Measurements from ENCODE around the gene CELSR1. TPM values are rescaled to one million over a fixed set of nuclear protein-coding genes. Genes with fewer than 3 reads are reported as not detected.

CELSR1 gene
- total RNA-seq, 1 donor from 2014 or later, result 27.6 TPM

DNA sequence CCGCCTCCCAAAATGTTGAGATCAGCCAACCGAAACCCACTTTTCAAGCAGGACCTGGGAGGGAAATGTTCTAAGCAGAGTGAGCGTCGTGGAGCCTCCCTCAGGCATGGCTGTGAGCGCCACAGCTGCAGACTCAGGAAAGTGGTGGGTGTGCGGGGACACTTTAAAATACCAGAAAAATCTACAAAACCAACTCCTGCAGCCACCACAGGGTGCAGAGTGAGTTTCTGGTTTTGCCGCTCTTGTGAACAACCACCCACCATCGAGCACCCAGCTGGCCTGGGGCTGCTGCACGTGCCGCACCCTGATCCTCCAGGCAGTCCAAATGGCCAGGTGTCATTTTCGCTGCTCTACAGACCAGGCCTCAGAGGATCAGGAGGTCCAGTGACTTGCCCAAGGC is 46.9 kb downstream of the CELSR1 start:
- Histone ChIP-seq H3K36me3 (ENCODE audit: insufficient read depth, low read length) (no peaks in the 10 kb centered on the region), H4K20me1 (ENCODE audit: insufficient read depth, low read length) (no peaks in the 10 kb centered on the region), H3K4me3 (ENCODE audit: insufficient read depth, low read depth, low read length) (no peak overlapping the region), H3K4me1 (ENCODE audit: insufficient read depth, low read length) (peaks cover under 1% of the 10 kb centered on the region), H2AFZ (ENCODE audit: low read depth, low read length) (no peak overlapping the region), H3K79me2 (ENCODE audit: insufficient read depth, low read length) (no peaks in the 10 kb centered on the region), H3K27me3 (ENCODE audit: insufficient read depth, low read length) (no peaks in the 10 kb centered on the region), H3K9me3 (ENCODE audit: insufficient read depth, low read depth, low read length) (no peaks in the 10 kb centered on the region), H3K27ac (ENCODE audit: low read depth, low read length) (no peak overlapping the region), H3K4me2 (ENCODE audit: low read length) (no peak overlapping the region), H3K9ac (ENCODE audit: low read length) (no peak overlapping the region)
- no peaks in the 10 kb centered on the region for H3K9me3 Mint-ChIP-seq (ENCODE audit: unreplicated experiment)
- no peak overlapping the region for H3K27ac Mint-ChIP-seq (ENCODE audit: unreplicated experiment)
- no peaks in the 10 kb centered on the region for H3K27me3 Mint-ChIP-seq (ENCODE audit: low read depth, unreplicated experiment)
- H3K36me3 Mint-ChIP-seq (ENCODE audit: low read depth, unreplicated experiment), result peaks cover 7% of the 10 kb centered on the region
- no peak overlapping the region for H3K4me3 Mint-ChIP-seq (ENCODE audit: unreplicated experiment)
- DNase-seq (ENCODE audit: low read depth), result no peak
- no peak for TF ChIP-seq EZH2 (IDR thresholded peaks at IDR 0.05; ENCODE audit: insufficient read depth, low read length)
- TF ChIP-seq, protein P1, sequence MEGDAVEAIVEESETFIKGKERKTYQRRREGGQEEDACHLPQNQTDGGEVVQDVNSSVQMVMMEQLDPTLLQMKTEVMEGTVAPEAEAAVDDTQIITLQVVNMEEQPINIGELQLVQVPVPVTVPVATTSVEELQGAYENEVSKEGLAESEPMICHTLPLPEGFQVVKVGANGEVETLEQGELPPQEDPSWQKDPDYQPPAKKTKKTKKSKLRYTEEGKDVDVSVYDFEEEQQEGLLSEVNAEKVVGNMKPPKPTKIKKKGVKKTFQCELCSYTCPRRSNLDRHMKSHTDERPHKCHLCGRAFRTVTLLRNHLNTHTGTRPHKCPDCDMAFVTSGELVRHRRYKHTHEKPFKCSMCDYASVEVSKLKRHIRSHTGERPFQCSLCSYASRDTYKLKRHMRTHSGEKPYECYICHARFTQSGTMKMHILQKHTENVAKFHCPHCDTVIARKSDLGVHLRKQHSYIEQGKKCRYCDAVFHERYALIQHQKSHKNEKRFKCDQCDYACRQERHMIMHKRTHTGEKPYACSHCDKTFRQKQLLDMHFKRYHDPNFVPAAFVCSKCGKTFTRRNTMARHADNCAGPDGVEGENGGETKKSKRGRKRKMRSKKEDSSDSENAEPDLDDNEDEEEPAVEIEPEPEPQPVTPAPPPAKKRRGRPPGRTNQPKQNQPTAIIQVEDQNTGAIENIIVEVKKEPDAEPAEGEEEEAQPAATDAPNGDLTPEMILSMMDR (IDR thresholded peaks at IDR 0.05; ENCODE audit: insufficient read depth, low read depth, low read length), result no peak
- peaks cover 10% of the 10 kb centered on the region for H3K4me1 Mint-ChIP-seq (ENCODE audit: low read depth, unreplicated experiment)
- no peak for FAIRE-seq

DNA sequence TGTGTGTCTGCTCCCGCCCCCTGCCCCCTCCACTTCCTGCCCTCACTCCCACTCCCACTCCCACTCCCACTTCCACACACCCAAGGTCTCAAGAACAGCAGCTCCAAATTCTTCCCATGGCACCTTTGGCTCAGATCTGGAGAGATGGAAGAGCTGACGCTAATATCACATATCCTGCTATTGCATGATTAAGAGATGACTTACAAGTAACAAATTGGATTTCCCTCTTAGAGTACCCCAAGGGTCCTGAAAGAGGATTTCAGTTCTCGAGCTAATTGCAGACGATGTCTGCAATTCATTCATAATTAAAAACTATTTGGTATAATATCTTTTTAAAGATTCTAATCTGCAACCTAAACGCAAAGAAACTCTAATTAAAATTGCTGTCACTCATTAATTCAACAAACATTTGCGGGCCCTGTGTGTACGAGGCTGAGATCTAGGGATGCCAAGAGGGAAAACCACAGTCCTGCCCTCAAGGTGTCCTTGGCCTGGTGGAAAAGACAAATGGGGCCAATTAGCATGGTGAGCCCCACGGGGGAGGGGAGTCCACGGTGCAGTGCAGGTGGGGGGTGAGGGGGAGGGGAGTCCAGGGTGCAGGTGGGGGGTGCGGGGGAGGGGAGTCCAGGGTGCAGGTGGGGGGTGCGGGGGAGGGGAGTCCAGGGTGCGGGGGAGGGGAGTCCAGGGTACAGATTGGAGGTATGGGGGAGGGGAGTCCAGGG is 50.3 kb downstream of the CELSR1 start:
- no peak overlapping the region for H3K27ac ChIP-seq (ENCODE audit: low read depth, low read length)
- H4K20me1 ChIP-seq (ENCODE audit: insufficient read depth, low read length), result peaks cover 8% of the 10 kb centered on the region
- no peak overlapping the region for H3K4me3 Mint-ChIP-seq (ENCODE audit: unreplicated experiment)
- H3K4me2 ChIP-seq (ENCODE audit: low read length), result no peak overlapping the region
- H3K27me3 Mint-ChIP-seq (ENCODE audit: low read depth, unreplicated experiment), result peaks cover 2% of the 10 kb centered on the region
- H3K36me3 Mint-ChIP-seq (ENCODE audit: low read depth, unreplicated experiment), result peaks cover 5% of the 10 kb centered on the region
- DNase-seq (ENCODE audit: low read depth) (no peak), FAIRE-seq (no peak)
- no peaks in the 10 kb centered on the region for H3K79me2 ChIP-seq (ENCODE audit: insufficient read depth, low read length)
- H3K4me3 ChIP-seq (ENCODE audit: insufficient read depth, low read depth, low read length), result no peak overlapping the region
- H3K4me1 Mint-ChIP-seq (ENCODE audit: low read depth, unreplicated experiment), result peaks cover 22% of the 10 kb centered on the region
- H3K27ac Mint-ChIP-seq (ENCODE audit: unreplicated experiment), result no peak overlapping the region
- H3K27me3 ChIP-seq (ENCODE audit: insufficient read depth, low read length), result no peaks in the 10 kb centered on the region
- H2AFZ ChIP-seq (ENCODE audit: low read depth, low read length), result no peak overlapping the region
- peaks cover 3% of the 10 kb centered on the region for H3K9me3 ChIP-seq (ENCODE audit: insufficient read depth, low read depth, low read length)
- H3K9me3 Mint-ChIP-seq (ENCODE audit: unreplicated experiment), result no peaks in the 10 kb centered on the region
- no peaks in the 10 kb centered on the region for H3K36me3 ChIP-seq (ENCODE audit: insufficient read depth, low read length)
- peaks cover 9% of the 10 kb centered on the region for H3K4me1 ChIP-seq (ENCODE audit: insufficient read depth, low read length)
- no peak overlapping the region for H3K9ac ChIP-seq (ENCODE audit: low read length)
- TF ChIP-seq EZH2 (IDR thresholded peaks at IDR 0.05; ENCODE audit: insufficient read depth, low read length), result no peak
- TF ChIP-seq, protein P1 (IDR thresholded peaks at IDR 0.05; ENCODE audit: insufficient read depth, low read depth, low read length), result no peak
